Measurements from ENCODE around the gene CLRN3.

CLRN3 gene

DNA sequence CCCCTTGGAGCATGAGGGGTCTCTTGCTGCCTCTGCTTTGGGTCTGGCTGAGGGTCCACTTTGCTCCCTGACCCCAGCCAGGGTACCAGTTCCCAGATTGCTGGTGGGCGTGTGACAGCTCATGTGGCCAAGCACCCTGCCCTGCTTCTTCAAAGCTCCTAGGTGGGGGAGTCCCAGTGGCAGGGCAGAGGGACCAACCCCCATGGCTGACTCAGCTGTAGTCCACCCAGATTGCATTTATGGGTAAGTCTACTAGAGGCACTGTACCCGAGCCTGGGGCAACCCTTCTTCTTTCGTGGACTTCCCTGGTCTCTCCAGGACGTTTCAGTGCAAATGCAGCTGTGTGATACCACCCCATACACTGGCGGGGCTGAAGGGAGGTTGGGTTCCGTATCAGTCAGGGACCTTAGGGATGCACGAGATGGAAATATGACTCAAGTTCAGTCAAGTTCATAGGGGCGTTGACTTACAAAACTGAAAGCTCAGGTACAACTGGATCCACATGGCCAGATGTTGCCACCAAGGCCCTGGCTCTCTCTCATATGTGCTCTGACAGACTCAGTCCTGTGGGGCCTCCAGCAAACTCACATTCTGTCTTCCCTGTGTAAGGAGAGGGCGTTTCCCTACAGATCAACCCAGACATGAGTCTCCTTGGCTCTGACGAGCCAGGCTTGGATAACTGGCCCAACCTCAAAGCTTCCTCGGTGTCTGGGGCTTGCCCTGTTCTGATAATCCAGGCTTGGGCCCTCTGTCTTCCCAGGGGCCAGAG, 27.7 kb upstream of the CLRN3 start:
- no peak for DNase-seq

DNA sequence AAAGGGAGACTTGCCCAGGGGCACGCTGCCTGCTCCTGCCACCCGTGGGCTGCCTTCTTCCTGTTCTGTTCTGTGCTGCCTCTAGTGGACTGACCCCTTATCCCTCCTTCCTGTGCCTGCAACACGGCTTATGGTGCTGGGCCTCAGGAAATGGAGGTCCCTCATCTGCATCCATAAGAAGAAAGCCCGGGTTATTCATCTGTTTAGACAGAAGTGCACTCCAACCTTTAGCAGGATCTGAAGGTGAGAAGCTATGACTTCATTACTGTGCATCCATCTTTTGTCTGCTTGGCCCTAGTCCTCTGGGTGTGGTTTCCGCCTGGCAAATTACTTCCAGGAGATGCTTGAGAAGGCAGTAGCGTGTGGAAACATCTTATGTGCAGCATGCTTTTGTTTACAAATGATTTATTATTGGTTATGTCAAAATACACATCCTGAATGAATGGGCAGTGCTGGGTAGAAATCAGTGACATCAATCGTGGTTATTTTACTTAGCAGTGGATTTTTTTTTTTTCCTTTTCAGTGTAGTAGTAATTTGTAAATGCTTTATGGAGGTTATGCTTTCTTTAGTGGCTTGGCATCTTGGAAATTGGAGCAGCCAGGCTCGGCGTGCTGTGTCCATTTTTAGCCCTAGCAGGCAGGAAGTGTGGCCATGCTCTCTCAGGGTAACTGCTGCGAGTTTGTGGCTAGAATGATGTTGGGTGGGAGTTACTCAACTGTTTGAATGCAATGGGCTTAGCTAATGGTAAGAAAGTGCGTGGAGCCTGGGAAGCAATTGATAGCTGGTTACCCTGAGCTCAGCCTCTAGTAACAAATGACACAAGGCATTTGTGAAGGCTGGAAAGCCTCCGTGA, 26.9 kb upstream of the CLRN3 start:
- DNase-seq: no peak

DNA sequence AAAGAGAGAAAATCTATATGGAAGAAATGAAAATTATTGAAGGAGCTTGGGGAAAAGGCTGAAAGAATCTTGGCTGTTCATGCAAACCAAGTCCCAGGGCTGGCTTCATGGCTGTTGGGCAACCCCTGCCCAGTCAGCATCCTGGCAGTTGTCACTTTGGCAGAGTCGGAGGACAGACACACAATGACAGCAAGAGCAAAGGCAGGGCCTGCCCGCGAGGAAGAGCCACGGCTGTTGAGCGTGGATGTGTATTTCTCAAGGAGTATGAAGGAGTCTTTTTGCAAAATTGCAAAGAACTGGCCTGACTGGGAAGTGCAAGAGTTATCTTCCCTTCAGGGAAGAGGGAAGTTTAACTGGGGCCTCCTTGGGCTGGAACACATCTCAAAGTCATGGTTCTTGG, 25.8 kb upstream of the CLRN3 start:
- DNase-seq: no peak

DNA sequence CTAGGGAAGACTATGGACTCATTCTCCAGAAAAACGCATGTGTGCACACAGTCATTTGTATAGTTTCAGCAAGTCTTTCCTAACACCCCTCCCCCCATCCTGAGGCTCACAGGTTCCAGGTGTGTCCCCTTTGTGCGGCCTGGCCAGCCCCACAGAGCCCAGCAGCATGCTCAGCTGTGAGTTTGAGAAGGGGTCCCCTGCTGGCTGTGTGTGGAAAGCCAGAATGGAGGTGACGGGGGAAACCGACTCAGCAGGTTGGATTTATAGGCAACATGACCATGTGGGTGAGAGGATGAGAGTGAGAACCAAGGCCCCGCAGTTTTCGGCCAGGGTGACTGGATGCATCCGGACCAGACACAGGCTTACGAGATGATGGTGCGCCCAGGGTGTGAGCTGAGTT, 24.1 kb upstream of the CLRN3 start:
- DNase-seq: no peak

DNA sequence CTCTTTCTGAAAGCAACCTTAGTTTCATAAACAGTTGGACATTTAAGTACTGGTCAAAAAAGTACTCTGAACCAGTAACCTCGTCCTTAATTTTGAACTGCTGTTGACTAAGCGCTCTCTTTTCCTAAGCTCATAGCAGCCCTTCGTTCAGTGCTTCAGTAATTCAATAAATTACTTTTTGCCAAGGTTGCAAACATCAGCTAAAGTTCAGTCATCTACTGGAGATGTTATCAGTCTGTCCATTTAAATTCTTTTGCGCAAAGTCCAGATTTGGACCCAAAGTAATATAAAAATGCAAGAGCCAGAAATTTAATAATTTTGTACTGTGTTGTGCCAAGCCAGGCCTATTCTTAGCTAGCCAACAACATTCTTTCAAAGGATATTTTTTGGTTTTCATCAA, 22.6 kb upstream of the CLRN3 start:
- no peak for DNase-seq

DNA sequence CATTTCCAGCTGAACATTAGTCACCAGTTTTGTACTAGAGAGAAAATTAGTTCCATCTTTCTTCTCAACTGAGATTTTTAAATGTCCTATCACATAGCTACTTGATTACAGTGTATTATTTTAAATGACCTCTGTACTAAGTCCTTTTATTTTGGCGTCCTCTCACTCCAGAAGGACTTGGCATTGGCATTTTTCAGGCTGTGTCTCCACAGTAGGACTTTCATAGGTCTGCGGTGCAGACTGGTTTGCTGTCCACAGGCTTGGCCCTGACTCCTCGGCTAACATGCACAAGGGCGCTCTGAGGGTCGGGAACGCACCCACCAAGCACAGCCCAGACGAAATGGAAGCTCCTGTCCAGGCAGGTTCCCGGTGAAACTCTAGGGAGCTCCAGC, 20.6 kb upstream of the CLRN3 start:
- no peak for DNase-seq

DNA sequence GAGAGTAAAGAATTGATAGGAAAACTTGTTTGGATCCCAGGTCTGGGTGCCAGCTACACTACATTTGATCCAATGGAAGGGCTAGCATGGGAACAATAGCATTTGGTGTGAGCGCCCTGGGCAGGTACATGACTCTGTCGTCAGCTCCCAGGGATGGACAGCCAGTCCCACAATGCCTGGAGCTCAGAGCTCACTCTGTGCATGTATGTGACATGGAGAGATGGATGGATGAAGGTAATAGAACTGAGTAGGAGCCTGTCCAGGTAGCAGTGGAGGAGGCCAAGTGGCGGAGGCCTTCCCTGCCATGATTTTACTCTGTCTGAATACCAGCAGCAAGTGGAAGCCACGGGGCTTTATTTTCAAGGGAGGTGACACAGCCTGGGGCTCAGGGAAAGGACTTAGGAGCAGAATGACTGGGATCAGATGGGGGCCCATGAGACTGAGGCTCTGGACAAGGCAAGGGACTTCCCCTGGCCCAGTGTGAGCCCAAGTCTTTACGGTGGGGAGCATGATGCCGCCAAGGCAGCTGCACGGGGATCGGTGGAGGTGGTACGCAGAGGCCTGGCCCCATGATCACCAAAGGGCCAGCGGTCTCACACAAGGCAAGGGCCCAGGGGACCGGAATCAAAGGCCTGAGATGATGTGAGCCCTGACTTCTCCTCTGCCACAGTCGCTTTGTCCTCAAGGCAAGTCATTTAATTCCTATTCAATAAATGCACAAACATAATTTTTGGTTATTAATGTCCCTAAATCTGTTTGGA, 20.0 kb upstream of the CLRN3 start:
- no peak for DNase-seq

DNA sequence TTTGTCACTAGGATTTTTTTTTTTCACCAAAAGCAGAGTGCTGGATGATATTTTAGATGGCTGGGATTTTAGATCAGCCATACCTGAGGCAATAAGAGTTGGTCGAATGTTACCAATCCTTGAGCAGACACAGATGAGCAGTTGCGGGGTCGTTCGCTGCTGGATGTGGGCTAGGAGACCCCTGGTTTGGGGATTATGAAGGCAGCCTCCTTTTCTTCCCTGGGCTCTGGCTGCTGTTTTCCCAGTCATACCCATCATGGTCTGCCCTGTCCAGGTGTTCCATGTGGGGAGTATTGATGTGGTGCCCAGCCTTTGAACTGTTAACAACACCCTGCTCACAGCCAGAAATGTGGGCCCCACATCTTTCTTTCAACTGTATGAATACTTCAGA, 19.1 kb upstream of the CLRN3 start:
- DNase-seq: no peak

DNA sequence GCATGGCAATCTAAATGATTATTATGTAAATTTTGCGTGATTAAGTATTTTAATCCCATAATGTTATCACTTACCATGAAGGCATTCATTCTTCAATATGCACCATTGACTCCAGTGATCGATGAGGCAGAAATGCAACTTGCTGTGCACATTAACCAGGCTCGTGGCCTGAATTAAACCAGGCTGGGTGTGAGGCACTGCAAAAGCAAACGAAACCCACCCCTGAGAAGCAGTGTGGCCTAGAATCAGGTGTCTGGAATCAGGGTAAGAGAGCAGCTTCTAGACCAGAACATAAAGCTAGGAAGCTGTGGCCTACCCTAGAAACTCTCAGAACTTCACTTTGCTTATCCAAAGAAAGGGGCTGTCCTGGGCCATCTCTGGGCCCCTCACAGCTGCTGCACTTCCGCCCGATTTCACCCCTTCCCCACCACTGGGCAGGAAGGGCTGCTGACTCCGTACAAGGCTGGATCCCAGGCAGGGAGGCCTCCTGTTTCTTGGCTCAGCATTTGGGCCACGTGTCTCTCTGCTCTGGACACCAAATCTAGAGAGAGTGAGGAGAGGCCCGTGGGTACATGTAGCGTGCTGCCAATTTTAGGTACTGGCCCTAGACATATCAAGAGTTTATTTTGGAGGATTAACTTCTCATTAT, 18.6 kb upstream of the CLRN3 start:
- no peak for DNase-seq

DNA sequence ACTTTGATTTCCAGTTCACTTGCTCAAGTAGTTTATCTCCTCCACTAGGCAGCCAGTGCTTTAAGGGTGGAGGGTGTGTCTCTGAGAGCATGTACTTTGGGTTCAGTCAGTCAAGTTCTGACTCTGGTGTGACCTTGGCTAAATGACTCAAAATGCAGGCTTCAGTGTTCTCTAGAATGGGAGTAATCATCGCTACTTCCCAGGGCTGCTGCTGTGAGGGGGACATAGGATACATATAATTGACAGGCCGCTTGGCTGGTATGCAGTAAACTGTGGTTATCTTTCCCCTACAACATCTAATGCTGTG, 17.7 kb upstream of the CLRN3 start:
- DNase-seq: no peak

DNA sequence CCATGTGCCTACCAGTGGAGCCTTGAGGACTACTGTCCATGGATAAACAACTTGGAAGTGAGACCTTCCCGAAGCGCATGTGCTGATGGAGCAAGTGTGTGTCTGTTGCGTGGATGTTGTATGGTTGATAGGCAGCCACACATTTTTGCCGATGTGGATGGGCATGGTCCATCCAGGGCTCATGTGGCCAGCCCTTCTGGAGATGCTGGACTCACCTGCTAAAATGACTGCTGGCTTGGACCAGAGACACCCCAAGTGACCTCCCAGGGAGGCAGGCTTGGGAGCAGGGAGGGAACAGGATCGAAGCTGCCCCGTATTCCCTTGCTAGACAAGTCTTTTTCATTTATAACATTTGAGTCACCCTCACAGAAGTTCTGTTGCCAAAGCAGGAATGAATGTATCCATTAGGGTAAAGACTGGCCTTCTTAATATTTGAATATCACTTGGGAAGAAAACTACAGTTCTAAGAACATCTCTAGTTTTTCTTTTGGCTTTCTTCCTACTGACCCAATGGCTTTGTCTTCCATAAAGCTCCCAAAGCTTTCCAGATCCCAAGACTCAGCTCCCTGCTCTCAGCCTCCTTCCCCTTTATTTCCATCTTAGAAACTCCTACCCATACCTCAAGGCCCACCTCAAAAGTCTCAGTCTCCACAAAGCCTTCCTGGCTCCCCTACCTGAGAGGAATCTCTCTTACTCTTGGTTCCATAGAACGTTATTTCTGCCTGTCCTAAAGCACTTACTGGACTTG, 17.1 kb upstream of the CLRN3 start:
- no peak for DNase-seq

DNA sequence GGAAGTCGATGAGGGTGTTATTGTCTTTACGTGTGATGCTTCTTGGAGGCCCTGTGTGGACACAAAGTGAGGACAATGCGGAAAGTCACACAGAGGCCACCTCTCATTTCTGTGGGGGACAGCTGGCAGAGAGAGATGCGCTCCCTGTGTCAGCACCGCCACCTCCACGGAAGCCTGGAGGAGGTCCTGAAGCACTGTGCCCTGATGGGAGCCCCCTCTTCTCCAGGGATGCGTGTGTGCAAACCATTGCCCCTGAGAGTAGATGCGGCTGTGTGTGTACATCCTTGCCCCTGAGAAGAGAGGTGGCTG, 16.2 kb upstream of the CLRN3 start:
- DNase-seq: no peak

DNA sequence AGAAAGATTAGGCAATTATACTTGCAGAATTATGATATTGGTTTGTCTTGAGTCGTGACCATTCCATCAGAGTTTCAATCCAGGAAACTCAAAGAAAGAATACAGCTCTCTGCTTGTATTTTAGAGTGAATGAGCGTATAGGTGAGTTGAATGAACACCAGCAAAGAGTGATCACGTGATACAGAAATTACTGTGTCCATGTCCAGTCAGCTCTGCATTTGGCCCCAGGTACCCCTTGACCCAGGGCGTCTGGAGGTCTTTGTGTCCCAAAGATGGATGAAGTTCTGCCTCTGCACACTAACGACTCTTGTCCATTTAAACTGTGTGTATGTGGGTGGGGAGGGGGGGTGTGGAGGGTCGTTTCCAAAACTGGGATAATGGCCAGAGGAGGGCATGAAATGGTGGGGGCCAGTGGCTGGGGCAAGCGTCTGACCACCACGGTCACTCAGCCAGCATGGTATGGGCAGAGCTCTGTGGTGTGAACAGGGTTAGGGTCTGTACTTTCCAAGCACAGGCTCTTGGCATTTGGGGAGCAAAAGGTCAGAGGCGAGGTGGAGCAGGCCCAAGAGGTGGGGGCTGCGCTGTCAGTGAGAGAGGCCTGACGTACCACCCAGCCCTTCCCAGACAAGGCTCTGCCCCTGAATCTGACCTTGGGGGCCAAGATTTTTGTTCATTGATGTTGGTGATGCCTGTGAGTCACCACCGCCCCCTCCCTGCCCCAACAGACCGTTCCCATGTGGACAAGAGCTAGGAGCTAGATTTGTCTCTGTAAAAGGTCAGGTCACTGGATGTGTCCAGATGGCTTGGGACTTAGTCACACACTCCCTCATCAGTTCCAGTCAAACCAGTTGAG, 15.6 kb upstream of the CLRN3 start:
- DNase-seq: no peak

DNA sequence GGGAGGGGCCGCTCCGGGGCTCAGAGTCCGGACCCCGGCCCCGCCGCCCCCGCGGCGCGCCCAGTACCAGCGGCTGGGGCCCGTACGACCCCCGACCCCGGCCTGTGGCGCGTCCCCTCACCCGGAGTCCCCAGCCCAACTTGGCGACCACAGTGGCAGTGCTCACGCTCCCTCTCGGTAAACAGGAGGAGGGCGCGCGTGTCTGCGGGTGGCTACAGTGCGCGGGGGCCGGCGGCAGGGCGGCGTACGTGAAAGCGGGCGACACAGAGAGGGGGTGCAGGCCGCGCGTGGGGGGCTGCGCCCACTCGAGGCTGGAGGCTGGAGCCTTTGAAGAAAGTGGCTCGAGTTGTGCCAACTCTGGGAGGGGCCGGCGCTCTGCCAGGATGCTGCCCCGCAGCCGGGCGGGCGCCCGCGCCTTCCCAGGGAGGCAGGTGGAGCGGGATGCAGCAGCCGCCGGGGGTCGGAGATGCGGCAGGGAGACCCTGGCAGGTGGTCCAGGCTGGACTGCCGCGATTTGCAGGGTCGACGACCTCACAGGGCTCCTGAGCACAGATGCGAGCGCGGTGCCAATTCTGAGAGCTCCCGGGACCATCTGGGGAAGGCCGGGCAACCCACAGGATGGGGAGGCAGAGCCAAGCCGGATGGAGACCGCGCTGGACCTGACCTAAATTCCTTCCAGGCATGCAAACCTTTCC, 14.8 kb upstream of the CLRN3 start:
- DNase-seq: peak; percentile 61

DNA sequence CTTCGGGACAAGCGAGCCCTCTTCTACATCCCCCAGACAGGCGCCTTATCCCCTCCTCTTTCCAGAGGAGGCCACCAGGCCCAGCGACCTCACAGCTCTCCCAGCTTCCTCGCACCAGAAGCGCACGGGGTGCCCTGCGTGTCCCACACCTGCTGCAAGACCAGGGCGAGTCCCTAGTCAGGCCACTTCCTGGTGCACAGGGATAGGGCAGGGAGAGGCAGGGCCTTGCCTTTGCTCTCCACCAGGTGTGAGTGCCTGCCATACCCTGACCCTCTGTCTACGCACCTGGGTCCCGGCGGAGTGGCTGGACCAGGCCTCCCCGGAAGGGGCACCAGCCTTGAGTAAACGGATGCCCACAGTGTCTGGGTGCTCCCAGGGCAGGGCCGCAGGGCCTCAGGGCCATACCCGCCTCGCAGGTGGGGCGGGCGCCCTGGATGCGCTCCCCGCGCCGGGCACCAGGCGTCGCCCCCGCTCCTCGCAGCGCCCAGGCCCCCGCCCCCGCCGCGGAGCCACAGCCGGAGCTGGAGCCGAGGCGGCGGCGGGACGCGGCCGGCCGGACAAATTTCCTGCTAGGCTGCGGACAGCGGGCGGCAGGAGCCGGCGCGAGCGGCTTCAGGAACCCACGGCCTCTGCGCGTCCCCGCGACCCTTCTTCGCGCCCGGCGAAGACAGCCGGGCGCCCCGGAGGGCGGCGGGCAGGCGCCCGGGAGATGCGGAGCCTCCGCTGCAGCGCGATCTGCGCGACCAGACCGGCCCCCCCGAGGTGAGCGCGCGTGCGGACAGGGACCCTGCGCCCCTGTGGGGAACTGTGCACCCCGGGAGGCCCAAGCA, 14.0 kb upstream of the CLRN3 start, which contains the start of gene PTPRE:
TSS of gene PTPRE (plus strand) at position 556 of the 830 bp plus-strand sequence. CDS start 133,779 bp downstream, outside the sequence.
- peak; percentile 86 for DNase-seq

DNA sequence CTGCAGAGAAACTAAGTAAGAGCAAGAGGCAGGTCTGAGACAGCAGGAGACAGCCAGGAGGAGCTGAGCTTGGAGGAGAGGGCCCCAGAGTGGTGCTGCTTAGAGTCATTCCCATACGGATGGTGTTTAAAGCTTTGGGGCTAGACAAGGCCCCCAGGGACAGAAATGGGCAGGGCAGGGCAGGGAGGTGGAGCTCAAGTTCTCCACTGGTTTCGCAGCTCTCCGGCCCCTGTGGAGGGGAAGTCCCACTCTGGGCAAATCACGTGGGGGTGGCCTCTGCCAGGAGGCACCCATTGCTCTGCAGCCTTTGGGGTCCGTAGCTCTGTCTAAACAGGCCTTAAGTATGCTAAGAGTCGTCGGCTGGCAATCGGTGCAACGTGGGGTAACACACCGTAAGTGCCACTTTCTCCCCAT, 13.1 kb upstream of the CLRN3 start:
- DNase-seq: no peak

DNA sequence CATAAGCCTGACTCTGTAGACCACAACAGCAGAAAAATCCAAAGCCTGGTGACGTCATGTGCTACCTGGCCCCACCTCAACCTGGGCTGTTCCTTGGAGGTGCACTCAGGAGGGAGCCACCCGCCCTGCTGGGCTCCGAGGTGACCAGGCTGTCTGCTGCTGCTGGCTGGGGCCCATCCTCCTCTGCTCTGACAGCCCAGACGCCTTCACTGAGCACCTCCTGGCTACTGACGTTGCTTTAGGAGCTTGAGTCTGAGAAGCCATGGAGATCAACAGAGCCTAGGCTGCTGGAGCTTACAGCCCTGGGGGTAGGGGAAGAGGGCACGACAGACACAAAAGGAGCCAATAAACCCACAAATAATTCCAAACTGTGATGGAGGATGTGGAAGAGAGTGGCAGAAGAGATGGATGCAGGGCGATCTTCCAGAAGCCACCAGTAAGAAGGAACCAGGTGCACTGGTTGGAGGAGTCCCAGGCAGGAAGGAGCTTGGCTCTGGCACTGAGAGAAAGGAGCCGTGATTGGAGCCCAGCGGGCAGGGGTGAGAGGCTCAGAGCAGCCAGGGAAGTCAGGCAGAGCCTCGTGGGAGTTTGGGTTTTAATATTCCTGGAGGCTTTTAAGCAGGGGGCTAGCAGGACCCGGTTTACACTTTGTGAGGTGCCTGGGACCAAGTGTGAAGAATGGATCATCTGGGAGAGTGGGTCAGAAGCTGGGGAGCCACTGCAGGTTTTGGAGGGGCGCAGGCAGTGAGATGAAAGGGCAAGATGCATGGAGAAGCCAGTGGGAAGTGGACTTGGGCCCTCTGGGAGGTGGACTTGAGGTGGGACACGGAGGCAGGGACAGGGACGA, 12.5 kb upstream of the CLRN3 start:
- DNase-seq: no peak

DNA sequence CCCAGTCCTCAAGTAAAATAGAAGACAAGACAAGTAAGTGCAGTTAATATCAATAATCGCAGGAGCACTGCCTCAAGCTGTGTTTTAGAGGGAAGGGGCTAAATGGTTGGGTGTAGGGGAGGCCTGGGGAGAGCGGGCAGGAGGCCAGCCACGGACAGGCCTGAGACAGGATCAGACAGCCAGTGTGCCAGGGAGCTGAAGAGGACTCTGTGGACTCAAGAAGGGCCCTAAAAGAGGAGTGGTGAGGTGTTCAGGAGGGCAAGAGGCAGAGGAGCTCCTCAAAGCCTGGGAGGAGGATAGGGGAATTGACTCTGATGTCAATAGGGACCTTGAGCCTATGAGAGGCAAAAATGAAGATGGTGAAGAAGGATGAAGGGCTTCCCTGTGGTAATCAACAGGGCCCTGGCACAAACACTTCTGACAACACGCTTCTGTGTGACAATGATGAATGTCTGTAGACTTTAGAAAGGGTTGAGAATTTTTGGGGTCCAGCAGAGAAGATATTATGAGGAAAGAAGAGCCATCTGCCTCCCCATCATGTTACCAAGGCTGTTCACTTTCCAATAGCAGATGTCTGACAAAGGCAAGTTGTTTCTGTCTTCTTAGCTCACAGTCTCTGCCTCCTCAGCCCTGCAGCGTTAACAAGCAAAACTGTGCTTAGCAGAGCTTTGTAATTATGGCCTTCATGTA, 11.7 kb upstream of the CLRN3 start:
- no peak for DNase-seq
